MCF 10A (cell line): ENCODE measurements around the gene CALHM1. TPM values are rescaled to one million over a fixed set of nuclear protein-coding genes. Genes with fewer than 3 reads are reported as not detected.

ENCODE experiments used
- BruUV-seq: library from RNA; stranded (reverse); fragments of 400-500 nt; replicated peaks from 2 replicates; lab custom pipeline; 2021; lab: Mats Ljungman, UMichigan
- CTCF ChIA-PET: fragments of 300-600 bp; sonication (Branson Sonifier 250); formaldehyde crosslinking; extraction: SDS; loops from one replicate; lab custom pipeline; 2021; ENCODE audit warnings: antibody characterized with exemption, inconsistent platforms; lab: Yijun Ruan, JAX
- POLR2A ChIA-PET: fragments of 300-600, 350-650 bp; sonication (Branson Sonifier 250); formaldehyde crosslinking; extraction: SDS; loops from one replicate; lab custom pipeline; 2020; ENCODE audit warnings: antibody characterized with exemption, inconsistent platforms; lab: Yijun Ruan, JAX
- DNase-seq: peaks from one replicate; pipeline ENCODE4 v3.0.0-alpha.2; 2018; ENCODE audit not compliant: unreplicated experiment
- H3K27ac Mint-ChIP-seq: one replicate; pipeline ENCODE4 v1.8.0; 2022; ENCODE audit warnings: mild to moderate bottlenecking, low read depth, mixed read lengths; ENCODE audit not compliant: unreplicated experiment
- H3K27me3 Mint-ChIP-seq: one replicate; pipeline ENCODE4 v1.8.0; 2022; ENCODE audit warnings: mixed read lengths; ENCODE audit not compliant: insufficient read depth, unreplicated experiment
- H3K36me3 Mint-ChIP-seq: one replicate; pipeline ENCODE4 v1.8.0; 2022; ENCODE audit warnings: mild to moderate bottlenecking, moderate library complexity, mixed read lengths; ENCODE audit not compliant: insufficient read depth, unreplicated experiment
- H3K4me1 Mint-ChIP-seq: one replicate; pipeline ENCODE4 v1.8.0; 2022; ENCODE audit warnings: mixed read lengths; ENCODE audit not compliant: insufficient read depth, unreplicated experiment
- H3K4me3 Mint-ChIP-seq: one replicate; pipeline ENCODE4 v1.8.0; 2022; ENCODE audit warnings: mild to moderate bottlenecking, moderate library complexity, mixed read lengths; ENCODE audit not compliant: unreplicated experiment
- H3K9me3 Mint-ChIP-seq: one replicate; pipeline ENCODE4 v1.8.0; 2022; ENCODE audit warnings: mixed read lengths; ENCODE audit not compliant: unreplicated experiment
- CTCF ChIP-seq: fragments of 200-600 bp; IDR thresholded peaks from one replicate; pipeline ENCODE4 v1.8.0; 2022; ENCODE audit warnings: antibody characterized with exemption, mild to moderate bottlenecking; ENCODE audit not compliant: unreplicated experiment
- intact Hi-C: fragments of 100-400 bp; cut with micrococcal nuclease; formaldehyde crosslinking; loops from 2 replicates; pipeline ENCODE4 v1.14.1; 2022
- total RNA-seq: library from RNA; stranded (reverse); gene quantifications from 2 replicates; pipeline ENCODE4 v1.2.3, GENCODE V29; 2022

Gene CALHM1
- total RNA-seq, 1 experiment from 2014 or later: not detected

- Mint-ChIP-seq H3K4me3 (no peak overlapping the region), H3K27me3 (no peaks in the 10 kb centered on the region), H3K27ac (no peak overlapping the region), H3K36me3 (peaks cover 93% of the 10 kb centered on the region), H3K9me3 (no peaks in the 10 kb centered on the region), H3K4me1 (peaks cover 10% of the 10 kb centered on the region)
- DNase-seq: no peak
- intact Hi-C loops: no loop called here
- CTCF ChIA-PET: no interaction called here
- BruUV-seq: no TSS peak
- no peak for TF ChIP-seq CTCF
- POLR2A ChIA-PET: no interaction called here
Observed at GRCh38 chr10:103444478-103444877, 14.2 kb downstream of the CALHM1 start.

GRCh38 chr10:103443475-103444185 lies 15.1 kb downstream of the CALHM1 start:
- H3K4me3 Mint-ChIP-seq: no peak overlapping the region
- H3K9me3 Mint-ChIP-seq: no peaks in the 10 kb centered on the region
- no peak for TF ChIP-seq CTCF
- ChIA-PET CTCF (interaction anchor here (0.6 to 0.9 kb wide), 2 partner anchors 27 to 326 kb away, joined by 3 read pairs; no protein-coding TSS in a partner anchor), POLR2A (no interaction called here)
- peaks cover 93% of the 10 kb centered on the region for H3K36me3 Mint-ChIP-seq
- no peaks in the 10 kb centered on the region for H3K27me3 Mint-ChIP-seq
- DNase-seq: no peak
- intact Hi-C loops: no loop called here
- H3K4me1 Mint-ChIP-seq: peaks cover 3% of the 10 kb centered on the region
- BruUV-seq: no TSS peak
- H3K27ac Mint-ChIP-seq: no peak overlapping the region

GRCh38 chr10:103442031-103442461 lies 16.7 kb downstream of the CALHM1 start:
- no peak for DNase-seq
- peaks cover 92% of the 10 kb centered on the region for H3K36me3 Mint-ChIP-seq
- POLR2A ChIA-PET: interaction anchor here (0.6 to 1.0 kb wide), 2 partner anchors 8 to 36 kb away, joined by 3 read pairs; no protein-coding TSS in a partner anchor
- CTCF ChIA-PET: interaction anchor here (0.5 to 2.1 kb wide), 2 partner anchors 44 to 271 kb away, joined by 3 to 7 read pairs; no protein-coding TSS in a partner anchor
- no peaks in the 10 kb centered on the region for H3K4me1 Mint-ChIP-seq
- H3K27ac Mint-ChIP-seq: no peak overlapping the region
- H3K4me3 Mint-ChIP-seq: no peak overlapping the region
- no peaks in the 10 kb centered on the region for H3K27me3 Mint-ChIP-seq
- no peak for TF ChIP-seq CTCF
- intact Hi-C loops: no loop called here
- no peaks in the 10 kb centered on the region for H3K9me3 Mint-ChIP-seq
- BruUV-seq: no TSS peak

- DNase-seq: no peak
- intact Hi-C loops: no loop called here
- H3K27ac Mint-ChIP-seq: no peak overlapping the region
- peaks cover 97% of the 10 kb centered on the region for H3K36me3 Mint-ChIP-seq
- H3K27me3 Mint-ChIP-seq: no peaks in the 10 kb centered on the region
- ChIA-PET CTCF (interaction anchor here (0.5 to 2.1 kb wide), 2 partner anchors 44 to 271 kb away, joined by 3 to 7 read pairs; no protein-coding TSS in a partner anchor), POLR2A (interaction anchor here (0.6 to 1.0 kb wide), 2 partner anchors 8 to 85 kb away, joined by 3 read pairs; no protein-coding TSS in a partner anchor)
- H3K4me1 Mint-ChIP-seq: no peaks in the 10 kb centered on the region
- BruUV-seq: no TSS peak
- TF ChIP-seq CTCF: no peak
- no peak overlapping the region for H3K4me3 Mint-ChIP-seq
- no peaks in the 10 kb centered on the region for H3K9me3 Mint-ChIP-seq
Observed at GRCh38 chr10:103441611-103442010, 17.1 kb downstream of the CALHM1 start.
